Stomach smooth muscle (tissue), 2 donors: ENCODE results near the gene RNU11.
"Not testable (repeated sequence)": the region's sequence is repeated elsewhere in the genome, so short reads cannot be mapped to it uniquely, and the experiment has no call there.

Source experiments
- H3K27ac ChIP-seq: one replicate; pipeline ENCODE4 v1.7.0; 2013; ENCODE audit warnings: mild to moderate bottlenecking, low read length, inconsistent platforms
- H3K27me3 ChIP-seq, 2 donors: one replicate each; pipeline ENCODE4 v1.7.0; 2013; ENCODE audit warnings: low read length in 2 of 2; ENCODE audit not compliant: insufficient read depth in 2 of 2, control insufficient read depth in 1 of 2
- H3K36me3 ChIP-seq, 2 donors: one replicate each; pipeline ENCODE4 v1.7.0; 2013; ENCODE audit warnings: low read length in 2 of 2; ENCODE audit not compliant: control insufficient read depth in 2 of 2, insufficient read depth in 2 of 2
- H3K4me1 ChIP-seq: one replicate; pipeline ENCODE4 v1.7.0; 2013; ENCODE audit warnings: low read length; ENCODE audit not compliant: control insufficient read depth, insufficient read depth
- H3K4me3 ChIP-seq, 2 donors: one replicate each; pipeline ENCODE4 v1.7.0; 2013; ENCODE audit warnings: low read length in 2 of 2
- H3K9ac ChIP-seq, 2 donors: one replicate each; pipeline ENCODE4 v1.7.0; 2013; ENCODE audit warnings: low read length in 2 of 2, mild to moderate bottlenecking in 1 of 2
- H3K9me3 ChIP-seq, 2 donors: one replicate each; pipeline ENCODE4 v1.7.0; 2013; ENCODE audit warnings: low read length in 2 of 2; ENCODE audit not compliant: control insufficient read depth in 2 of 2
- donor health status: healthy.
- donor health status: Pancreatic carcinoma.

Gene RNU11

GRCh38 chr1:28642056-28642846 lies 6.1 kb upstream of the RNU11 start:
- Histone ChIP-seq H3K9me3 (no peaks in the 10 kb centered on the region), H3K4me1 (peaks cover 16% of the 10 kb centered on the region), H3K27me3 (no peaks in the 10 kb centered on the region), H3K27ac (peak overlapping the region; percentile 90), H3K9ac (peak overlapping the region; percentile 75 to 98), H3K4me3 (peak overlapping the region; percentile 85 to 100), H3K36me3 (no peaks in the 10 kb centered on the region)

- peak within 1 kb of the TSS; percentile 75 to 98 for H3K9ac ChIP-seq
- H3K4me3 ChIP-seq: peak within 1 kb of the TSS; percentile 85 to 100
- no peaks in the 10 kb centered on the region for H3K9me3 ChIP-seq
- peak within 1 kb of the TSS; percentile 90 for H3K27ac ChIP-seq
- H3K27me3 ChIP-seq: no peaks in the 10 kb centered on the region
- no peaks in the 10 kb centered on the region for H3K36me3 ChIP-seq
- peaks cover 22% of the 10 kb centered on the region for H3K4me1 ChIP-seq
These were observed 5.4 kb upstream of the RNU11 start, which contains the start of gene TAF12 for GRCh38 chr1:28642847-28643635. TAF12 (minus strand) TSS chr1:28643067; CDS start chr1:28622081, 20,986 bp downstream.

DNA sequence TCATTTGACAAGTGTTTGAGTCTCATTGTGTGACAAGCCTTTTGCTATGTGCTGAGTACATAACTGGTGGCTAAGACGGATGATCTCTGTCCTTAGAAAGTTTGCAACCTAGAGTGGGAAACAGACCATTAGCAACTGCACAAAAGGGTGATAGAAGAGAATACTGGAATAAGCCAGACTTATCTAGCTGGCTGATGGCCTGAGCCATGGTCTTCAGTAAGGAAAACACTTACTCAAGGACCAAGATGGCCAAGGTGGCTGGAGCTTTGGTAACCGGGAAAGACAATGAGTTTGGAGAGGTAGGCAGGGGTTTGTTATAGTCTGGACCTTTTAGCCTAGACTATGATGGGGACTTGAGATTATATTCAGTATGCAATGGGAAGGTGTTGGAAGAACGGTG lies 3.9 kb upstream of the RNU11 start:
- H3K27me3 ChIP-seq: no peaks in the 10 kb centered on the region
- peaks cover 26% of the 10 kb centered on the region for H3K4me1 ChIP-seq
- H3K9me3 ChIP-seq: no peaks in the 10 kb centered on the region
- peak overlapping the region; percentile 26 to 36 for H3K9ac ChIP-seq
- H3K4me3 ChIP-seq: no peak overlapping the region
- H3K27ac ChIP-seq: no peak overlapping the region
- no peaks in the 10 kb centered on the region for H3K36me3 ChIP-seq

DNA sequence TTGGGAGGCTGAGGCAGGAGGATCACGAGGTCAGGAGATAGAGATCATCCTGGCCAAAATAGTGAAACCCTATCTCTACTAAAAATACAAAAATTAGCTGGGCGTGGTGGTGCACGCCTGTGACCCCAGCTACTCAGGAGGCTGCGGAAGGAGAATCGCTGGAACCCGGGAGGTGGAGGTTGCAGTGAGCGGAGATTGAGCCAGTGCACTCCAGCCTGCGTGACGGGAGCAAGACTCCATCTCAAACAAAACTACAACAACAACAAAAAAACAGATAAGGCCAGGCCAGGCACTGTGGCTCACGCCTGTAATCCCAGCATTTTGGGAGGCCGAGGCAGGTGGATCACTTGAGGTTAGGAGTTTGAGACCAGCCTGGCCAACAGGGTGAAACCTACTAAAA lies 3.0 kb upstream of the RNU11 start:
- not testable (repeated sequence) for H3K9ac ChIP-seq, H3K27me3 ChIP-seq, H3K4me3 ChIP-seq, H3K36me3 ChIP-seq, H3K9me3 ChIP-seq, H3K27ac ChIP-seq
- peaks cover 26% of the 10 kb centered on the region for H3K4me1 ChIP-seq

DNA sequence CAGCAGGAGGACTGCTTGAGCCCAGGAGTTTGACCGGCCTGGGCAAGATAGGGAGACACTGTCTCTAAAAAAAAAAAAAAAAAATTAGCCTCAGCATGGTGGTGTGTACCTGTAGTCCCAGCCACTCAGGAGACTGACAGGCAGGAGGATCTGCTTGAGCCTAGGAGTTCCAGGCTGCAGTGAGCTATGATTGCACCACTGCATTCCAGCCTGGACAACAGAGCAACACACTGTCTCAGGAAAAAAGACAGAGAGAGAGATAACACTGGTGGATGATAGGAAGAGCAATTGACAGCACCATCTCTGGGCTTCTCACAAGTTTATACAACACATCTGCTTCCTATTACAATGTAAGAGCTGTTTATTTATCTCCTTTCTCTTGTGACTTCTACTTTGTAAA lies 2.4 kb upstream of the RNU11 start:
- peaks cover 22% of the 10 kb centered on the region for H3K4me1 ChIP-seq
- H3K9me3 ChIP-seq: no peaks in the 10 kb centered on the region
- no peak overlapping the region for H3K9ac ChIP-seq
- no peak overlapping the region for H3K4me3 ChIP-seq
- H3K36me3 ChIP-seq: no peaks in the 10 kb centered on the region
- no peaks in the 10 kb centered on the region for H3K27me3 ChIP-seq
- H3K27ac ChIP-seq: no peak overlapping the region

DNA sequence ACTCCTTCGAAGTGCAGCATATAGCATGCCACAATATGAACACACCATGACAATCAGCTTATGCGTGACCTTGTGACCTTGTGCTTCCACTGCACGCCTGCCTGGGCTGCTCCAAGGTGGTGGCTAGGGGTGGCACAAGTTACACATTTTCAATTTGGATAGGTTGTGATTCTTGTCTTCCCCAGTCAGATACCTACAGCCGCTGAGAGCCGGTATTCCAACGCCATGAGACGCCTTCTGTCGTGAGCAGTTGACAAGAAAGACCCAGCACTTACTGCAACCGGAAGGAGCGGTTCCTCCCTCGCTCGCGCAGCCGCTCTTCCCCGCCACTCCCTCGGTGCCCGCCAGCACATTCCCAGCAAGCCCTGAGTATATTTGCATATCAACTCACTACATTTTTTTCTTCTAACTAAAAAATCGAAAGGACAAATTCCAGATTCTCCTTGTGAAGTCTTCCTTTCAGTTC lies 359 bp upstream of the RNU11 start:
- peak overlapping the region; percentile 68 to 79 for H3K4me3 ChIP-seq
- H3K9me3 ChIP-seq: no peaks in the 10 kb centered on the region
- H3K36me3 ChIP-seq: no peaks in the 10 kb centered on the region
- no peaks in the 10 kb centered on the region for H3K27me3 ChIP-seq
- peak overlapping the region; percentile 74 to 93 for H3K9ac ChIP-seq
- peaks cover 10% of the 10 kb centered on the region for H3K4me1 ChIP-seq
- H3K27ac ChIP-seq: peak overlapping the region; percentile 91

DNA sequence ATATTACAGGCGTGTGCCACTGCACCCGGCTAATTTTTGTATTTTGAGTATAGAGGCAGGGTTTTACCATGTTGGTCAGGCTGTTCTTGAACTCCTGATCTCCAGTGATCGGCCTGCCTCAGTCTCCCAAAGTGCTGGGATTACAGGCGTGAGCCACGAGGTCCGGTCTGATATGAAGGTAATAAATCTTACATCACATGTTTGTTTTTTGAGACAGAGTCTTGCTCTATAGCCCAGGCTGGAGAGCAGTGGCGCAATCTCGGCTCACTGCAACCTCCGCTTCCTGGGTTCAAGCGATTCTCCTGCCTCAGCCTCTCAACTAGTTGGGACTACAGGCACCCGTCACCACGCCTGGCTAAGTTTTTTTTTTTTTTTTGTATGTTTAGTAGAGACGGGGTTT lies 4.7 kb downstream of the RNU11 start:
- H3K27me3 ChIP-seq, H3K36me3 ChIP-seq, H3K9me3 ChIP-seq, H3K9ac ChIP-seq, H3K27ac ChIP-seq, H3K4me3 ChIP-seq, H3K4me1 ChIP-seq: not testable (repeated sequence)

DNA sequence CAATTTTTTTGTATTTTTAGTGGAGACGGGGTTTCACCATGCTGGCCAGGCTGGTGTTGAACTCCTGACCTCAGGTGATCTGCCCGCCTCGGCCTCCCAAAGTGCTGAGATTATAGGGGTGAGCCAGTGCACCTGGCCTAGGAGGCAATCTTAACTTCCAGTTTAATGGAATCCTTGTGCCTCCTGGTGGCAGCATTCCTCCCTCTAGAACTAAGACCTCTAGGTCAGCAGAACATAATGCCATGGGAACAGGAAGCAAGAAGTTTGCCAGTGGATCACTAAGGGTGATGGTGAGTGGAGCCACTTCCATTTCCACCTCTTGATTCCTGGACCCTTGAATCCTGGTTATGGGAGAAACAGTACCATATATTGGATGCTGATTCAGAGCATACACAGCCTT lies 5.5 kb downstream of the RNU11 start:
- H3K4me1 ChIP-seq, H3K9me3 ChIP-seq, H3K27ac ChIP-seq, H3K4me3 ChIP-seq, H3K9ac ChIP-seq, H3K27me3 ChIP-seq, H3K36me3 ChIP-seq: not testable (repeated sequence)

GRCh38 chr1:28655448-28656311 lies 7.3 kb downstream of the RNU11 start:
- not testable (repeated sequence) for H3K27ac ChIP-seq, H3K9me3 ChIP-seq, H3K36me3 ChIP-seq, H3K9ac ChIP-seq, H3K27me3 ChIP-seq, H3K4me3 ChIP-seq, H3K4me1 ChIP-seq

DNA sequence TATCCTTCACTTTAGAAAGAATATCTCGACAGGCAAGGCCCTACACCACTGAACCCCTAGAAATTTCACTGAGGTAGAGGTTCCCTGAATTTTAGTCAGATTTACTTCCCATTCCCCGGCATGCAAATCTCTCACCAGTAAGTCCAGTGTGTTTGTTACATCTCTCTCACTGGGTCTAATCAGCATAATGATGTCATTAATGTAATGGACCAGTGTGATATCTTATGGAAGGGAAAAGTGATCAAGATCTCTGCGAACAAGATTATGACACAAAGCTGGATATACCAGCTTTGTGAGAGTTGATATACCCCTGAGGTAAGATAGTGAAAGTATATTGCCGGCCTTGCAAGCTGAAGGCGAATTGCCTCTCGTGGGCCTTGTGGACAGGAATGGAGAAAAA lies 7.9 kb downstream of the RNU11 start:
- Histone ChIP-seq H3K4me1 (no peaks in the 10 kb centered on the region), H3K9ac (no peak overlapping the region), H3K4me3 (no peak overlapping the region), H3K27me3 (no peaks in the 10 kb centered on the region), H3K36me3 (no peaks in the 10 kb centered on the region), H3K9me3 (no peaks in the 10 kb centered on the region), H3K27ac (no peak overlapping the region)
